Mesodermal cell (in vitro differentiated cells): ENCODE results near the gene CELA3B.
"Not testable (repeated sequence)": the region's sequence is repeated elsewhere in the genome, so short reads cannot be mapped to it uniquely, and the experiment has no call there.

ENCODE experiments used
- H3K27ac ChIP-seq: 2 replicates; pipeline ENCODE4 v1.7.0; 2013; ENCODE audit warnings: mild to moderate bottlenecking, low read depth, low read length, moderate library complexity; ENCODE audit not compliant: severe bottlenecking
- H3K36me3 ChIP-seq: 2 replicates; pipeline ENCODE4 v1.7.1; 2013; ENCODE audit warnings: mild to moderate bottlenecking, low read length, moderate library complexity; ENCODE audit not compliant: control insufficient read depth, insufficient read depth
- H3K4me1 ChIP-seq: one replicate; pipeline ENCODE4 v1.7.1; 2013; ENCODE audit warnings: mild to moderate bottlenecking, low read length; ENCODE audit not compliant: insufficient read depth, control insufficient read depth, poor library complexity, severe bottlenecking
- H3K4me3 ChIP-seq: 2 replicates; pipeline ENCODE4 v1.7.0; 2013; ENCODE audit warnings: low read length, control low read depth, mild to moderate bottlenecking; ENCODE audit not compliant: insufficient read depth, poor library complexity, severe bottlenecking; ENCODE audit errors: extremely low read depth
- H3K9me3 ChIP-seq: 2 replicates; pipeline ENCODE4 v1.7.1; 2013; ENCODE audit warnings: mild to moderate bottlenecking, low read length, moderate library complexity; ENCODE audit not compliant: control insufficient read depth
- WGBS, 2 experiments: methylation state at CpG; one replicate each; pipeline ENCODE4 v1.1.5; 2013; ENCODE audit warnings: missing lambda C conversion rate in 2 of 2; ENCODE audit not compliant: insufficient coverage in 2 of 2; 5-methylcytosine and 5-hydroxymethylcytosine counted together

Gene CELA3B

GRCh38 chr1:21936366-21937031, 40.3 kb upstream of the CELA3B start:
- Histone ChIP-seq H3K9me3 (no peaks in the 10 kb centered on the region), H3K27ac (peak overlapping the region; percentile 53), H3K4me3 (peak overlapping the region; percentile 84), H3K36me3 (peaks cover 4% of the 10 kb centered on the region), H3K4me1 (peaks cover 64% of the 10 kb centered on the region)
- 7% methylated on average over 23 to 34 of the region's 34 CpGs for WGBS, 2 experiments

GRCh38 chr1:21937034-21937371, 39.8 kb upstream of the CELA3B start, which contains the start of gene HSPG2:
TSS of gene HSPG2 (minus strand) at chr1:21937310. CDS start at chr1:21937217, 93 bp downstream.
- Histone ChIP-seq H3K4me1 (peaks cover 63% of the 10 kb centered on the region), H3K36me3 (peaks cover 4% of the 10 kb centered on the region)

GRCh38 chr1:21937372-21938121, 39.3 kb upstream of the CELA3B start:
- Histone ChIP-seq H3K4me3 (peak overlapping the region; percentile 18), H3K9me3 (no peaks in the 10 kb centered on the region), H3K4me1 (peaks cover 65% of the 10 kb centered on the region), H3K36me3 (peaks cover 4% of the 10 kb centered on the region), H3K27ac (peak overlapping the region; percentile 64)
- WGBS, 2 experiments: 16 to 27% methylated on average over 18 to 49 of the region's 69 CpGs

More at GRCh38 chr1:21937034-21937371, 39.8 kb upstream of the CELA3B start, which contains the start of gene HSPG2:
- Histone ChIP-seq H3K27ac (peak within 1 kb of the TSS; percentile 64), H3K9me3 (no peaks in the 10 kb centered on the region), H3K4me3 (peak within 1 kb of the TSS; percentile 84)
- 0% methylated on average over 2 of the region's 52 CpGs; no CpG with 5 or more reads in 1 of the 2 experiments for WGBS, 2 experiments

GRCh38 chr1:21938732-21939538, 37.9 kb upstream of the CELA3B start:
- no peak overlapping the region for H3K27ac ChIP-seq

GRCh38 chr1:21939650-21940374, 37.0 kb upstream of the CELA3B start:
- Histone ChIP-seq H3K4me1 (peaks cover 66% of the 10 kb centered on the region), H3K36me3 (peaks cover 4% of the 10 kb centered on the region), H3K27ac (peak overlapping the region; percentile 41), H3K9me3 (no peaks in the 10 kb centered on the region), H3K4me3 (no peak overlapping the region)
- 85 to 91% methylated on average over 5 to 7 of the region's 9 CpGs for WGBS, 2 experiments

More at GRCh38 chr1:21938732-21939538, 37.9 kb upstream of the CELA3B start:
- no peak overlapping the region for H3K4me3 ChIP-seq
- H3K36me3 ChIP-seq: peaks cover 4% of the 10 kb centered on the region
- H3K4me1 ChIP-seq: peaks cover 65% of the 10 kb centered on the region
- no peaks in the 10 kb centered on the region for H3K9me3 ChIP-seq
- WGBS, 2 experiments: 97 to 100% methylated on average over 3 to 6 of the region's 11 CpGs

GRCh38 chr1:21940492-21940891, 36.3 kb upstream of the CELA3B start:
- Histone ChIP-seq H3K9me3 (no peaks in the 10 kb centered on the region), H3K4me3 (no peak overlapping the region), H3K36me3 (no peaks in the 10 kb centered on the region), H3K4me1 (peaks cover 62% of the 10 kb centered on the region), H3K27ac (no peak overlapping the region)
- WGBS, 2 experiments: 88 to 100% methylated on average over 1 of the region's 2 CpGs

- Histone ChIP-seq H3K27ac (no peak overlapping the region), H3K9me3 (no peaks in the 10 kb centered on the region), H3K36me3 (no peaks in the 10 kb centered on the region), H3K4me3 (no peak overlapping the region), H3K4me1 (peaks cover 57% of the 10 kb centered on the region)
- 82 to 100% methylated on average over 1 to 5 of the region's 5 CpGs for WGBS, 2 experiments
Observed at GRCh38 chr1:21941370-21941769, 35.5 kb upstream of the CELA3B start.

GRCh38 chr1:21942464-21942863, 34.4 kb upstream of the CELA3B start:
- Histone ChIP-seq H3K36me3 (no peaks in the 10 kb centered on the region), H3K9me3 (no peaks in the 10 kb centered on the region), H3K4me1 (peaks cover 58% of the 10 kb centered on the region), H3K4me3 (no peak overlapping the region), H3K27ac (peak overlapping the region; percentile 69)
- 68 to 77% methylated on average over 9 to 10 of the region's 10 CpGs for WGBS, 2 experiments

GRCh38 chr1:21942959-21943640, 33.7 kb upstream of the CELA3B start:
- H3K4me1 ChIP-seq: peaks cover 51% of the 10 kb centered on the region
- H3K9me3 ChIP-seq, H3K36me3 ChIP-seq, H3K4me3 ChIP-seq: not testable (repeated sequence)
- 80 to 89% methylated on average over 15 to 16 of the region's 19 CpGs for WGBS, 2 experiments
- peak overlapping the region; percentile 69 for H3K27ac ChIP-seq

- Histone ChIP-seq H3K27ac (peak overlapping the region; percentile 68), H3K9me3 (no peaks in the 10 kb centered on the region), H3K4me1 (peaks cover 42% of the 10 kb centered on the region), H3K36me3 (no peaks in the 10 kb centered on the region), H3K4me3 (no peak overlapping the region)
- WGBS, 2 experiments: 54% methylated on average over 2 of the region's 3 CpGs
Observed at GRCh38 chr1:21944733-21945073, 32.1 kb upstream of the CELA3B start.
